ENCODE results near the gene ADRB2.

The ADRB2 gene

GRCh38 chr5:148850836-148851235 lies 24.4 kb downstream of the ADRB2 start:
- FAIRE-seq: no peak
- DNase-seq (ENCODE audit: insufficient read length, low spot score): no peak
- TF ChIP-seq, protein P1, sequence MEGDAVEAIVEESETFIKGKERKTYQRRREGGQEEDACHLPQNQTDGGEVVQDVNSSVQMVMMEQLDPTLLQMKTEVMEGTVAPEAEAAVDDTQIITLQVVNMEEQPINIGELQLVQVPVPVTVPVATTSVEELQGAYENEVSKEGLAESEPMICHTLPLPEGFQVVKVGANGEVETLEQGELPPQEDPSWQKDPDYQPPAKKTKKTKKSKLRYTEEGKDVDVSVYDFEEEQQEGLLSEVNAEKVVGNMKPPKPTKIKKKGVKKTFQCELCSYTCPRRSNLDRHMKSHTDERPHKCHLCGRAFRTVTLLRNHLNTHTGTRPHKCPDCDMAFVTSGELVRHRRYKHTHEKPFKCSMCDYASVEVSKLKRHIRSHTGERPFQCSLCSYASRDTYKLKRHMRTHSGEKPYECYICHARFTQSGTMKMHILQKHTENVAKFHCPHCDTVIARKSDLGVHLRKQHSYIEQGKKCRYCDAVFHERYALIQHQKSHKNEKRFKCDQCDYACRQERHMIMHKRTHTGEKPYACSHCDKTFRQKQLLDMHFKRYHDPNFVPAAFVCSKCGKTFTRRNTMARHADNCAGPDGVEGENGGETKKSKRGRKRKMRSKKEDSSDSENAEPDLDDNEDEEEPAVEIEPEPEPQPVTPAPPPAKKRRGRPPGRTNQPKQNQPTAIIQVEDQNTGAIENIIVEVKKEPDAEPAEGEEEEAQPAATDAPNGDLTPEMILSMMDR (IDR thresholded peaks at IDR 0.05; ENCODE audit: insufficient read depth, missing control alignments): no peak

DNA sequence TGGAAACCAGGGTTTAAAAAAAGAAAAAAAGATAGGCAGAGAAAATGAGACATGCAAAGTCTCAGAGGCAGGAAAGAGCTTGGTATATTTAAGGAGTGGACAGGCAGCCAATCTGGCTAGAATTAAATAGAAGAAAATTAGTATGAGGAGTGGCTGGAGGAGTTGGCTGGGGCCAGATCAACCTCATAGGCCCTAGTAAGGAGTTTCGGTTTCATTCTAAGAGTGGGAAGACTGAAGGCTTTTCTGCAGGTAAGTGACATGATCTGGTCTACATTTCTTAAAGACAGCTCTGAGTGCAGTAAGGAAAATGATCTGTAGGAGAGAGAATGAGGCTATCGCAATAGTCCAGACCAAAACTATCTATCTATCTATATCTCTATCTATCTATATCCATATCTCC lies 27.5 kb downstream of the ADRB2 start:
- DNase-seq (ENCODE audit: insufficient read length, low spot score): no peak
- TF ChIP-seq, protein P1 (IDR thresholded peaks at IDR 0.05; ENCODE audit: insufficient read depth, missing control alignments): no peak
- FAIRE-seq: no peak

DNA sequence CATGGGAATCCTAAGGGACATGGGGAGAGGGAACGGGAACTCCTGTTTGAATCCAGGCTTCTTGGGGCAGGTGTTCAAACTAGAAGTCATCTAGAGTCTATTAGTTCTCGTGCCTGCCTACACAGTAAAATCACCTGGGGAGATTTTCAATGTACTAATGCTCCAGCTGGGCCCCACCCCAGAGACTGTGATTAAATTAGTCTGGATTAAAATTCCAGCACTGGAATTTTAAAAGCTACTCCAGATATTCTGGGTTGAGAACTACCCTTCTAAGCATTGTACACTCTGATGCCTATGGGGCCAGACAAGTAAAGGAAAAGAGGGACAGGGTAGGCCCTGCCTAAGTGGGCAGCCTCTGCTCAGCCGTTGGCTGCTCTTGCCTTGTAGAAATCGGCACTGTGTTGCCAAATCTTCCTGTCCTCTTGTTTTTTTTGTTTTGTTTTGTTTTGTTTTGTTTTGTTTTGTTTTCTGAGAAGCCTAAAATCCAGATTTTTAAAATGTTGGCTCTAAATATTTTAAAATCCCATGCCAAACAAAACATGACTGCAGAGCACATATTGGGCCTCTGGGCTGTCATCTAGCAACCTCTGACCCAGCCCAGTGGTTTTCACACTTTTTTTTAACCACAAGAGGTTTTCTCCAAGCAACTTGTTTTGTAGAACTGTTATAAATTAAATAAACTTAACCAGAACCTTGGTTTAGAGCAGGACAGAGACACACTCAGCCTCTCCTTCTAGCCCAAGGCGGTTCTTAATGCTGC lies 29.0 kb downstream of the ADRB2 start:
- TF ChIP-seq, protein P1 (IDR thresholded peaks at IDR 0.05; ENCODE audit: insufficient read depth, missing control alignments): no peak
- FAIRE-seq (no peak), DNase-seq (ENCODE audit: insufficient read length, low spot score) (no peak)

DNA sequence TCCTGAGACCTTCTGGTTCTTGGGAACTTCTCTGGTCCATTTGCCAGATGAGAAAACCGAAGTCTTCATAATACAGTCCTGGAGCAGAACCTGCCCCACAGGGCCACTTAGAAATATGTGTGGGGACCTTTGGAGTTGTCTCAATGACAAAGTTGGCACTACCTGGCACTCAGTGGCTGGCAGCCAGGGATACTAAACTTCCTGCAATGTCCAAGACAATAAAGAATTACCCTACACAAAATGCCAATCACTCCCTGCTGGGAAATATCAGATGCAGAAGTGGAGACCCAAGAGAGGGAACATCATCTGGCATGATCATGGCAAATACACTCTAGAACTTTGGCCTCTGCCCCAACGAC lies 29.6 kb downstream of the ADRB2 start:
- FAIRE-seq (no peak), DNase-seq (ENCODE audit: insufficient read length, low spot score) (no peak)
- TF ChIP-seq, protein P1 (IDR thresholded peaks at IDR 0.05; ENCODE audit: insufficient read depth, missing control alignments): no peak

- no peak for DNase-seq (ENCODE audit: insufficient read length, low spot score)
- TF ChIP-seq, protein P1 (IDR thresholded peaks at IDR 0.05; ENCODE audit: insufficient read depth, missing control alignments): no peak
- FAIRE-seq: no peak
These were observed 30.0 kb downstream of the ADRB2 start for GRCh38 chr5:148856424-148856823.

GRCh38 chr5:148857474-148857873 lies 31.1 kb downstream of the ADRB2 start:
- no peak for DNase-seq (ENCODE audit: insufficient read length, low spot score)
- TF ChIP-seq, protein P1 (IDR thresholded peaks at IDR 0.05; ENCODE audit: insufficient read depth, missing control alignments): no peak
- no peak for FAIRE-seq

DNA sequence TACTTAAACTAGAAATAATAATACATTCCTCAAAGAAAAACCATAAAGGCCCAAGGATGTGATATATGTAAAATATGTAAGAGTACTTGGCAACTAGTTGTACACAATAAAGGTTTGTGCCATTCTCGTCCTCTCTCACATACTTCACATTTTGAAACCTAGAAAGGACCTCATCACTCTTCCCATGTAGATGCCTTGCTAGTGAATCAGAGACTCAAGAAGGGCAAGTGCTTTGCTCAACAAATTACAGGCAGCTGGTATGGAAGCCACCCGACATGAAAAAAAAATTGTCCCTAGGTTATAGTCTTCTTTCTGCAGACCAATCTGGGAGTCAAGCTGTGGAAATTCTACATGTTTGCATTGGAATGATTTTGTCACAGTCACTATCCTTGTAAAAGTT lies 31.7 kb downstream of the ADRB2 start:
- DNase-seq (ENCODE audit: insufficient read length, low spot score) (no peak), FAIRE-seq (no peak)
- TF ChIP-seq, protein P1 (IDR thresholded peaks at IDR 0.05; ENCODE audit: insufficient read depth, missing control alignments): no peak

Data from D721Med (cell line).